HG03460 (cell line): Measurements from ENCODE around the gene IER3.
A peak's percentile ranks its signal among the peaks of the same experiment; 100 is the strongest.
"Not testable (repeated sequence)": the region's sequence is repeated elsewhere in the genome, so short reads cannot be mapped to it uniquely, and the experiment has no call there.

Experiments
- ATAC-seq: cut with Tn5 transposase; IDR thresholded peaks from one replicate; pipeline ENCODE4 v1.9.1; 2021; ENCODE audit not compliant: unreplicated experiment

The IER3 gene

GRCh38 chr6:30769088-30769852 is 24.9 kb upstream of the IER3 start:
- ATAC-seq, result no peak

DNA sequence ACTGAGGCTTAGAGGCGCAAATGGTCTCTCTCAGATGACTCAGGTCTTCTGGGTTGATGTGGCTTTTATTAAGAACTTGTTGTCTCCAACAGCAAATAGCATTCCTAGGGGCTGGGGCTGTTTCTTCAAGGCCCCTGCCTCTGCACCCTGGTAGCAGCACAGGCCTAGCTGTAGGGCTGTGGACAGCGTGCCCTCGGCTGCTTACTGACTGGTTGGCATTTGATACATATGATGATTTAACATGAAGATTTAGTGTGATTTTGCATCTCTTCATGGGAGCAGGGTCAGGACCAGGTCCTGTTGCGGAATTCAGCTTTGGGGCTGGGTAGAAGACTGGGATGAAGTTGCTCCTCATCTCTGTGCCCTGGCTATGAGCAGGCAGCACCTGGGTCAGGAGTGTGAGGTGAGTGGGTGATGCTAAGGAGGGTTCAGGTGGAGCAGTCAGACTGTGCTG is 24.3 kb upstream of the IER3 start:
- ATAC-seq, result no peak

- ATAC-seq, result no peak
Measured at GRCh38 chr6:30767944-30768301, 23.6 kb upstream of the IER3 start.

DNA sequence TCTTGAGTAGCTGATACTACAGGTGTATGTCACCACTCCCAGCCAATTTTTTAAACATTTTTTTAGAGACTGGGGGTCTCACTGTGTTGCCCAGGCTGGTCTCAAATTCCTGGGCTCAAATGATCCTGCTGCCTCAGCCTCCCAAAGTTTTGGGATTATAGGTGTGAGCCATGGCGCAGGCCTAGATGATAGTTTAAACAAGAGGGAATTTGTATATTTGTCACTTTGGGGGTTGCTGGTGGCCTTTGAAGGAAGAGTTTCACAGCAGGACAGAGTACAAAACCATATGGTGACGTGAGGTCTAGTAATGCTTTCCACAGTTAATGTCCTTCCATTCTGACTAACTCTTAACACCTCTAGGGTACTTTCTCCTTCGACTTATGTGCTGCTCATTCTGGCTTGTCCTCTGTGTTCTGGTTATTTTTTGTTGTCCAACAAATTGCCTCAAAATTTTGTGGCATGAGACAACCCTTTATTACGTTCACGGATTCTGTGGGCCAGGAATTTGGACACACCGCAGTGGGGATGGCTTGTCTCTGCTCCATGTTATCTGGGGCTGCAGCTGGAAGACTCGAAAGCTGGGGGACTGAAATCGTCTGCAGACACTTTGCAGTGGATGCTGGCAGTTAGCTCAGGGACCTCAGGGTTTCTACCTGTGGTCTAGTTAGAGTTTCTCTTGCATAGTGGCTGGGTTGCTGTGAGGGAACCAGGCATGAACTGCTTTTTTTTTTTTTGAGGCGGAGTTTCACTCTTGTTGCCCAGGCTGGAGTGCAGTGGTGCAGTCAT is 23.0 kb upstream of the IER3 start:
- peak; percentile 51 for ATAC-seq

DNA sequence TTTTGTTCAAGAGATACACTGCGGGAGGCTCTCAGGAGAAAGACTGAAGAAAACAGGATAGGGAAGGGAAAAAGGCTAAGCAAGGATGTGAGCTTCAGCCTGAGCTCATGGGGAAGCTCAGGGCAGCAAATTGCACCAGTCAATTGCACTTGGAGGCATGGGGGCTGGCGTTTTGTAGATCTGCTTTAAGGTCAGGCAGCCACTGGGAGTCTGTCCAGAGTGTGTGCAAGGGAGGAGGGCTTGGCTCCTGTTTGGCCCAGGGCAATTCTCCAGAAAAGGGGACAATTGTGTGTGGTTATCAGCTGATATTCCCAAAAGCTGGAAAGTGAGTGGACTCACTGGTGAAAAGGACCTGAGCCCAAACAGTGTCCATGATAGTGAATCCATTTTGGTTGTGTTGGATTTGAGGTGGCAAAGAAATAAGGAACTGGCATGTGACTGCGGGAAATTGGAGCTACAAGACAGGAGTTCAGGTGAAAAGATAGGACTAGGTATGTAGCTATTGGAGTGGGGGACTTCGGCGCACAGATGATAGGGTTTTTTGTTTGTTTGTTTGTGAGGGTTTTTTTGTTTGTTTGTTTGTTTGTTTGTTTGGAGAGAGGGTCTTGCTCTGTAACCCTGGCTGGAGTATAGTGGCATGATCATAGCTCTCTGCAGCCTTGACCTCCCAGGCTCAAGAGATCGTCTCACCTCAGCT is 22.3 kb upstream of the IER3 start:
- ATAC-seq, result no peak

- ATAC-seq, result not testable (repeated sequence)
Measured at GRCh38 chr6:30765495-30765894, 21.1 kb upstream of the IER3 start.

DNA sequence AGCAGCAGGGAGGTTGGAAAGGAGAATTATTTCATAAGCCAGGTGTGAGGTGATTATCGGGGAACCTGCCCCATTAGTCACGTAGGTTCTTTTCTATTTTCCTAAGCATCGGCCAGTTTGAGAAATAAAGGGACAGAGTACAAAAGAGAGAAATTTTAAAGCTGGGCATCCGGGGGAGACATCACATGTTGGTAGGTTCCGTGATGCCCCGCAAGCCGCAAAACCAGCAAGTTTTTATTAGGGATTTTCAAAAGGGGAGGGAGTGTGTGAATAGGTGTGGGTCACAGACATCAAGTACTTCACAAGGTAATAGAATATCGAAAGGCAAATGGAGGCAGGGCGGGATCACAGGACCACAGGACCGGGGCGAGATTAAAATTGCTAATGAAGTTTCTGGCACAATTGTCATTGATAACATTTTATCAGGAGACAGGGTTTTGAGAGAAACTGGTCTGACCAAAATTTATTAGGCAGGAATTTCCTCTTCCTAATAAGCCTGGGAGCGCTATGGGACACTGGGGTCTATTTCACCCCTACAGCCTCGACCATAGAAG is 20.2 kb upstream of the IER3 start:
- ATAC-seq, result not testable (repeated sequence)

DNA sequence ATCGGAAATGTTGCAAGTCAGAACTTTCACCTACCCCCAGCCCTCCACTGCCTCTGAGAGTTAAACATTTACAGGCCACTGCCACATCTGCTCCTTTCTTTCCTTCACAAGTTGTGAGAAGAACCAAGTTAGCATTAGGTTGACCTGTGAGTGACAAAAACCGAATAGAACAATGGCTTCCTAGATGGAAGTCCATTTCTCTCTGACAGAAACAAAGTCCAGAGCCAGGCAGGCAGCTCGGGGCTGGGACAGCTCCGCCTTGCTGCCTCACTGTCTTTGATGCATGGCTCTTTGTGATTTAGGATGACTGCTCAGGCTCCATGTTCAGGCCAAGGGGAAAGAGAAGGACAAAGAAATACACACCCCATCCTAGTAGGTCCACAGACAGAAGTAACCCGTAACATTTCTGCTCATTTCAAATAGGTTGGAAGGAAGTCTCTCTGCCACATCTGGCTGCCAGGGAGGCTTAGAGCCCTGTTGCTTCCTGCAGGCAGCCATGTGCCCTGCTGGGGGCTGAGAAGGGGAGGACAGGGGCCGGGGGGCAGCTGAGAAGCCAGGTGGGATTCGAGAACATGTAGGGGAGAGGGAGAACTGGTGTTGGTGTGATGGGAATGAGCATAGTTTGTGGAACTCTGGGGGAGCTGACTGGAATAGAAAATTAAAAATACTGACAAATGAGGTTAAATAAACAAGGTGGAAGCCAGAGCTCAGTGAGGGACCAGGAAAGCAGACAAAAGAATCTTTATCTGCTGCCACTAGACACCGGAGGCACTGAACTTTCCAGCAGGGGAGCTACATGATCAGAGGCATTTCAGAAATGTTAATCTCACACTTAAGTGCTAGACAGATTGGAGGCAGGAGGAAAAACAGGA is 19.5 kb upstream of the IER3 start:
- no peak for ATAC-seq

- no peak for ATAC-seq
Measured at GRCh38 chr6:30763155-30763617, 18.8 kb upstream of the IER3 start.

GRCh38 chr6:30761791-30762429 is 17.6 kb upstream of the IER3 start:
- no peak for ATAC-seq

DNA sequence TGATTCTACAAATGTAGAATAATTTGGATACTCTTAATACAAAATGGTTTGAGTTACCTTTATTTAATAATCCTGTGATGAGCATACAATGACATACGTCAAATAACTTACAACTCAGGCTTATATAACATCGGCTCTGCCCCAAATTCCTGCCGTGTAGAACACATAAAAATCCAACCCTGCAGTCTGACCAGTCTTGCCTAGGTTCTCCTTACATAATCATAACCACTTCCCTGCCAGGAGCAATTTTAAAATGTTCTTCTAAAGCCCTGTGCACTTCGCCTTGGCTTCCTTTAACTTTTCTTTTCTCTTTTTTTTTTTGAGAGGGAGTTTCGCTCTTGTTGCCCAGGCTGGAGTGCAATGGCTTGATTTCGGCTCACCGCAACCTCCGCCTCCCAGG is 16.2 kb upstream of the IER3 start:
- no peak for ATAC-seq

DNA sequence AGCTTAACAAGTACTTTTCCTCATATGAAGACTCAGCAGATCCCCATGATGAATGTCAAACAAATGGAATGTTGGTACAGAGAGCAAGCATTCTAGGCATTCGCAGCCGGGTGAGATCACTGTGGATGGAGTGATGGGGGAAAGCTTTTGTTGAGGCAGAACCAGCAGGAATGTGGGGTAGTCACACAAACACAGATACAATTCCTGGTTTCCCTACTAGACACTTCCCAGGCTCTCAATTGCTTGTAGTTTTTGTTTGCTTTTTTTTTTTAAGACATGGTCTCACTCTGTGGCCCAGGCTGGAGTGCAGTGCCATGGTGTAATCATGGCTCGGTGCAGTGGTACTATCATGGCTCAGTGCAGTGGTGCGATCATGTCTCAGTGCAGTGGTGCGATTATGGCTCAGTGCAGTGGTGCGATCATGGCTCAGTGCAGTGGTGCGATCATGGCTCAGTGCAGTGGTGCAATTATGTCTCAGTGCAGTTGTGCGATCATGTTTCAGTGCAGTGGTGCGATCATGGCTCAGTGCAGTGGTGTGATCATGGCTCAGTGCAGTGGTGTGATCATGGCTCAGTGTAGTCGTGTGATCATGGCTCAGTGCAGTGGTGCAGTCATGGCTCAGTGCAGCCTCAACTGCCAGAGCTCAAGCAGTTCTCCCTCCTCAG is 15.4 kb upstream of the IER3 start:
- ATAC-seq, result no peak

- ATAC-seq, result no peak
Measured at GRCh38 chr6:30757261-30757904, 13.0 kb upstream of the IER3 start.

GRCh38 chr6:30756405-30757003 is 12.2 kb upstream of the IER3 start:
- not testable (repeated sequence) for ATAC-seq

GRCh38 chr6:30754631-30755030 is 10.3 kb upstream of the IER3 start:
- no peak for ATAC-seq

DNA sequence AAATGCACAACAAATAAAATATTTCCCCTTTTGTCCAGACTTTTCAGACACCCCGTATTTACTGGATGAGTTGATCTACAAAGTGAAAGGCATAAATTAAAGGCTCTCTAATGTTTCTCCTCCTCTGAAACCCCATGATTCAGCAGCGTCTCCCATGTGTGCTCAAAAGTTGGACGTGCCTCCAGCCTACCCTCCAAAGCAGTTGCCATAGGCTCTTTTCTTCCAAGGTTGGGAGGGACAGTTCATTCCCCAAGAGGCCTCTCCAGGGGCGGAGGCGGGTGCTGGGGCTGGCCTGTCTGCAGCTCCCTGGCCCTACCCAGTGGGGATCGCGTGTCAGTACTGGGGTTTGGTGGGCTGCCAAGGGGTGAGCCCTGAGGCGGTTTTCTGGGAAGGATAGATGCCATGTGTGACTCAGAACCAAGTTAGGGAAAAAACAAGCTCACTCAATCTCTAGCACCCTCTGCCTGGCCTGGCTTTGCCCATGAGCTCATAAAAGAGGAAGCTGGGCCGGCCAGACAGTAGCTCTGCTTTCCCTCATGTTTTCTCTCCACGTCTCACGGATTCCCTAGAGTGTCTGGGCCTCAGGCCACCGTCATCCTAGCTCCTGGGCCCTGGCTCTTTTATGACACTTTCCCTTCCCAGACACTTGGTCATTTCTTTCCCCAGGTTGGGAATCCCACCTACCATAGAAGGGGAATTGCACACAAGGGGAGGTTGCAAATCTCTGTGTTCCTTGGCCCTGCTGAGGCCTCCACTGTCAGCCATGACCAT is 8.0 kb upstream of the IER3 start:
- ATAC-seq, result no peak

GRCh38 chr6:30750379-30750668 is 6.0 kb upstream of the IER3 start:
- no peak for ATAC-seq
